HL-60/S4 treated with phorbol 12-myristate 13-acetate at 8.2 ng/mL for 4 days and 3 days (cell line): ENCODE data around the gene KIF25.

Source experiments
- in situ Hi-C: fragments of 300-500 bp; cut with MboI; formaldehyde crosslinking; loops from 2 replicates; pipeline ENCODE4 v1.15.0; 2022; ENCODE audit warnings: low sequenced_read_pairs

KIF25 gene

GRCh38 chr6:168086616-168087015 is 89.1 kb downstream of the KIF25 start:
- in situ Hi-C loops: no loop called here

GRCh38 chr6:168087436-168088160 is 90.1 kb downstream of the KIF25 start:
- in situ Hi-C loops: no loop called here

- in situ Hi-C loops: no loop called here
Measured at GRCh38 chr6:168088161-168089053, 90.9 kb downstream of the KIF25 start.

GRCh38 chr6:168089186-168090063 is 92.0 kb downstream of the KIF25 start:
- in situ Hi-C loops: no loop called here

- in situ Hi-C loops: no loop called here
Measured at GRCh38 chr6:168090064-168090690, 92.7 kb downstream of the KIF25 start.

- in situ Hi-C loops: no loop called here
Measured at GRCh38 chr6:168090706-168091105, 93.2 kb downstream of the KIF25 start.

GRCh38 chr6:168091381-168092264 is 94.2 kb downstream of the KIF25 start:
- in situ Hi-C loops: no loop called here

GRCh38 chr6:168092541-168092940 is 95.1 kb downstream of the KIF25 start:
- in situ Hi-C loops: no loop called here

- in situ Hi-C loops: no loop called here
Measured at GRCh38 chr6:168093071-168093505, 95.6 kb downstream of the KIF25 start.

GRCh38 chr6:168093634-168094033 is 96.2 kb downstream of the KIF25 start:
- in situ Hi-C loops: no loop called here
